ENCODE results near the gene SUV39H1. TPM values are rescaled to one million over a fixed set of nuclear protein-coding genes. Genes with fewer than 3 reads are reported as not detected.
A peak's percentile ranks its signal among the peaks of the same experiment; 100 is the strongest.
"Not testable (repeated sequence)": the region's sequence is repeated elsewhere in the genome, so short reads cannot be mapped to it uniquely, and the experiment has no call there.

Gene SUV39H1
- total and polyA plus RNA-seq, 2 of the 13 experiments (the other 11 are each of a cell fraction or from before 2014, with no cell fraction given), result 5.2 to 10.1 TPM

DNA sequence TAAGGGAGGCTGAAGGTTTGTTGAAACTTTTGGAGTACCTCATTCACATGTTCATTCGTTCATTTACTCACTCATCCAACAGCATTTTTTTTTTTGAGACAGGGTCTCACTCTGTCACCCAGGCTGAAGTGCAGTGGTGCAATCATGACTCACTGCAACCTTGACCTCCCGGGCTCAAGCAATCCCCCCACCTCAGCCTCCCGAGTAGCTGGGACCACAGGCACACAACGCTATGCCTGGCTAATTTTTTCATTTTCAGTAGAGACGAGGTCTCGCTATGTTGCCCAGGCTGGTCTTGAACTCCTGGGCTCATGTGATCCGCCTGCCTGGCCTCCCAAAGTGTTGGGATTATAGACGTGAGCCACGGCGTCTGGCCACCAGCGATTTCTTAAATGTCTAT is 28.3 kb upstream of the SUV39H1 start:
- H4K20me1 ChIP-seq (ENCODE audit: insufficient read depth, low read length); H3K4me3 ChIP-seq (replicated peaks in 1 of 3; ENCODE audit: insufficient read depth in 1 of 3, low read depth in 2 of 3, low read length in 3 of 3); intact Hi-C loops (cut with micrococcal nuclease; ENCODE audit: unreplicated experiment); BruUV-seq (replicated peaks); H3K9ac ChIP-seq (ENCODE audit: insufficient read depth, low read depth, low read length); ATAC-seq; H3K36me3 ChIP-seq (replicated peaks in 1 of 2; ENCODE audit: control insufficient read depth in 1 of 2, insufficient read depth in 2 of 2, low read length in 2 of 2); FAIRE-seq; H3K27me3 ChIP-seq (ENCODE audit: control insufficient read depth in 1 of 2, insufficient read depth in 2 of 2, low read length in 2 of 2); in situ Hi-C loops (cut with HindIII; ENCODE audit: extremely low pct_ligation_motif_present, low pct_unique_long_range_greater_than_20kb); H3K79me2 ChIP-seq (ENCODE audit: insufficient read depth, low read length); CTCF ChIA-PET (ENCODE audit: low intra/inter-chr PET ratio, low total read pairs); H2AFZ ChIP-seq (ENCODE audit: low read length); H3K27ac ChIP-seq (ENCODE audit: extremely low read length, insufficient read depth, low read length); H3K9me3 ChIP-seq (ENCODE audit: low read length); DNase-seq (ENCODE audit: low spot score): not testable (repeated sequence)
- peak overlapping the region; percentile 18; the same call in 1 of the 2 replicates for H3K4me2 ChIP-seq (ENCODE audit: low read depth, low read length)
- 5% methylated on average over 4 of the region's 11 CpGs for WGBS (ENCODE audit: low lambda C conversion rate)
- POLR2A ChIA-PET, result interaction anchor here (1.0 to 1.1 kb wide), 2 partner anchors 8 to 9 kb away, joined by 3 to 7 read pairs; no protein-coding TSS in a partner anchor
- peaks cover 13% of the 10 kb centered on the region for H3K4me1 ChIP-seq (ENCODE audit: insufficient read depth, low read length)
- TF ChIP-seq, protein P1, sequence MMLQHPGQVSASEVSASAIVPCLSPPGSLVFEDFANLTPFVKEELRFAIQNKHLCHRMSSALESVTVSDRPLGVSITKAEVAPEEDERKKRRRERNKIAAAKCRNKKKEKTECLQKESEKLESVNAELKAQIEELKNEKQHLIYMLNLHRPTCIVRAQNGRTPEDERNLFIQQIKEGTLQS (CRISPR knock-in tag; IDR thresholded peaks at IDR 0.05), result peak; percentile 66
- TF ChIP-seq FOSL1 (CRISPR knock-in tag; IDR thresholded peaks at IDR 0.05; ENCODE audit: borderline replicate concordance), result peak; percentile 57; the same call in 1 of the 2 replicates
- peak; percentile 55; the same call in 1 of the 2 replicates for TF ChIP-seq NR2C2 (CRISPR knock-in tag; IDR thresholded peaks at IDR 0.05; ENCODE audit: borderline replicate concordance)
- TF ChIP-seq NR2F1 (CRISPR knock-in tag; IDR thresholded peaks at IDR 0.05), result peak; percentile 55 to 63; a peak in 3 of 4 replicates
- TF ChIP-seq ARID5B (CRISPR knock-in tag; IDR thresholded peaks at IDR 0.05), result 0 out of 2 replicates have a peak, but pooled peaks have one; percentile 9
- 0 out of 2 replicates have a peak, but pooled peaks have one; percentile 19 for TF ChIP-seq PAXIP1 (CRISPR knock-in tag; conservative IDR thresholded peaks at IDR 0.05)
- peak in 1 of 2 experiments; percentile 31; a peak in 1 of 4 replicates for TF ChIP-seq ATF4 (CRISPR knock-in tag; IDR thresholded peaks at IDR 0.05)
- TF ChIP-seq, protein P2, sequence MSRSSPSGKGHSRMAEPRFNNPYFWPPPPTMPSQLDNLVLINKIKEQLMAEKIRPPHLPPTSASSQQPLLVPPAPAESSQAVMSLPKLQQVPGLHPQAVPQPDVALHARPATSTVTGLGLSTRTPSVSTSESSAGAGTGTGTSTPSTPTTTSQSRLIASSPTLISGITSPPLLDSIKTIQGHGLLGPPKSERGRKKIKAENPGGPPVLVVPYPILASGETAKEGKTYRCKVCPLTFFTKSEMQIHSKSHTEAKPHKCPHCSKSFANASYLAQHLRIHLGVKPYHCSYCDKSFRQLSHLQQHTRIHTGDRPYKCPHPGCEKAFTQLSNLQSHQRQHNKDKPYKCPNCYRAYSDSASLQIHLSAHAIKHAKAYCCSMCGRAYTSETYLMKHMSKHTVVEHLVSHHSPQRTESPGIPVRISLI (CRISPR knock-in tag; IDR thresholded peaks at IDR 0.05; ENCODE audit: borderline replicate concordance), result peak; percentile 54; the same call in 1 of the 2 replicates
- TF ChIP-seq JUND (CRISPR knock-in tag; IDR thresholded peaks at IDR 0.05), result peak; percentile 77
- TF ChIP-seq ZNF121 (CRISPR knock-in tag; IDR thresholded peaks at IDR 0.05), result 0 out of 2 replicates have a peak, but pooled peaks have one; percentile 59
- TF ChIP-seq FOSL2 (CRISPR knock-in tag; IDR thresholded peaks at IDR 0.05), result peak; percentile 91
- TF ChIP-seq ZBTB7A (CRISPR knock-in tag; IDR thresholded peaks at IDR 0.05), result peak; percentile 71
- 0 out of 2 replicates have a peak, but pooled peaks have one; percentile 9 for TF ChIP-seq HNF4A (CRISPR knock-in tag; IDR thresholded peaks at IDR 0.05)
